ENCODE data around the gene CTBP2.

CTBP2 gene

GRCh38 chr10:125003901-125004467 lies 156.4 kb downstream of the CTBP2 start:
- DNase-seq = no peak

GRCh38 chr10:125003146-125003900 lies 157.0 kb downstream of the CTBP2 start:
- DNase-seq = no peak

GRCh38 chr10:125002423-125003145 lies 157.8 kb downstream of the CTBP2 start:
- DNase-seq = no peak

- DNase-seq = no peak
Measured at GRCh38 chr10:125002047-125002422, 158.3 kb downstream of the CTBP2 start.

GRCh38 chr10:125001313-125002046 lies 158.9 kb downstream of the CTBP2 start:
- DNase-seq = no peak

GRCh38 chr10:125000366-125001312 lies 159.7 kb downstream of the CTBP2 start:
- DNase-seq = no peak

GRCh38 chr10:124999433-125000365 lies 160.7 kb downstream of the CTBP2 start:
- no peak for DNase-seq

- DNase-seq = no peak
Measured at GRCh38 chr10:124998624-124999291, 161.6 kb downstream of the CTBP2 start.

GRCh38 chr10:124997771-124998623 lies 162.4 kb downstream of the CTBP2 start:
- DNase-seq = no peak

- DNase-seq = no peak
Measured at GRCh38 chr10:124997306-124997705, 163.1 kb downstream of the CTBP2 start.

- DNase-seq = no peak
Measured at GRCh38 chr10:124996854-124997215, 163.5 kb downstream of the CTBP2 start.

GRCh38 chr10:124996127-124996853 lies 164.1 kb downstream of the CTBP2 start:
- DNase-seq = no peak

- DNase-seq = no peak
Measured at GRCh38 chr10:124995605-124996004, 164.8 kb downstream of the CTBP2 start.

- no peak for DNase-seq
Measured at GRCh38 chr10:124994573-124995473, 165.5 kb downstream of the CTBP2 start.

- DNase-seq = no peak
Measured at GRCh38 chr10:124993736-124994451, 166.5 kb downstream of the CTBP2 start.

- DNase-seq = no peak
Measured at GRCh38 chr10:124993345-124993708, 167.0 kb downstream of the CTBP2 start.
